ENCODE data around the gene CDPF1.

GRCh38 chr22:46237453-46238124 is 12.5 kb downstream of the CDPF1 start:
- TF ChIP-seq, protein P1, sequence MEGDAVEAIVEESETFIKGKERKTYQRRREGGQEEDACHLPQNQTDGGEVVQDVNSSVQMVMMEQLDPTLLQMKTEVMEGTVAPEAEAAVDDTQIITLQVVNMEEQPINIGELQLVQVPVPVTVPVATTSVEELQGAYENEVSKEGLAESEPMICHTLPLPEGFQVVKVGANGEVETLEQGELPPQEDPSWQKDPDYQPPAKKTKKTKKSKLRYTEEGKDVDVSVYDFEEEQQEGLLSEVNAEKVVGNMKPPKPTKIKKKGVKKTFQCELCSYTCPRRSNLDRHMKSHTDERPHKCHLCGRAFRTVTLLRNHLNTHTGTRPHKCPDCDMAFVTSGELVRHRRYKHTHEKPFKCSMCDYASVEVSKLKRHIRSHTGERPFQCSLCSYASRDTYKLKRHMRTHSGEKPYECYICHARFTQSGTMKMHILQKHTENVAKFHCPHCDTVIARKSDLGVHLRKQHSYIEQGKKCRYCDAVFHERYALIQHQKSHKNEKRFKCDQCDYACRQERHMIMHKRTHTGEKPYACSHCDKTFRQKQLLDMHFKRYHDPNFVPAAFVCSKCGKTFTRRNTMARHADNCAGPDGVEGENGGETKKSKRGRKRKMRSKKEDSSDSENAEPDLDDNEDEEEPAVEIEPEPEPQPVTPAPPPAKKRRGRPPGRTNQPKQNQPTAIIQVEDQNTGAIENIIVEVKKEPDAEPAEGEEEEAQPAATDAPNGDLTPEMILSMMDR (IDR thresholded peaks at IDR 0.05), result no peak
- TF ChIP-seq POLR2A (IDR thresholded peaks at IDR 0.05), result no peak

Measured in adrenal gland (tissue), 5 donors.